ENCODE measurements around the gene LAMC1.

LAMC1 gene

GRCh38 chr1:183080406-183080805 lies 57.2 kb downstream of the LAMC1 start:
- no peak for DNase-seq (ENCODE audit: low spot score)

- DNase-seq (ENCODE audit: low spot score), result no peak
Measured at GRCh38 chr1:183081402-183082120, 58.3 kb downstream of the LAMC1 start.

- no peak for DNase-seq (ENCODE audit: low spot score)
Measured at GRCh38 chr1:183082650-183083049, 59.4 kb downstream of the LAMC1 start.

- DNase-seq (ENCODE audit: low spot score), result no peak
Measured at GRCh38 chr1:183087001-183087400, 63.8 kb downstream of the LAMC1 start.

- DNase-seq (ENCODE audit: low spot score), result no peak
Measured at GRCh38 chr1:183089025-183089639, 65.9 kb downstream of the LAMC1 start.

- DNase-seq (ENCODE audit: low spot score), result no peak
Measured at GRCh38 chr1:183090391-183091006, 67.3 kb downstream of the LAMC1 start.

- DNase-seq (ENCODE audit: low spot score), result no peak
Measured at GRCh38 chr1:183091181-183091580, 68.0 kb downstream of the LAMC1 start.

- no peak for DNase-seq (ENCODE audit: low spot score)
Measured at GRCh38 chr1:183092350-183092749, 69.1 kb downstream of the LAMC1 start.

- no peak for DNase-seq (ENCODE audit: low spot score)
Measured at GRCh38 chr1:183093066-183093668, 69.9 kb downstream of the LAMC1 start.

- no peak for DNase-seq (ENCODE audit: low spot score)
Measured at GRCh38 chr1:183093786-183094298, 70.6 kb downstream of the LAMC1 start.

GRCh38 chr1:183094351-183094750 lies 71.1 kb downstream of the LAMC1 start:
- DNase-seq (ENCODE audit: low spot score), result no peak

- no peak for DNase-seq (ENCODE audit: low spot score)
Measured at GRCh38 chr1:183096351-183096750, 73.1 kb downstream of the LAMC1 start.

GRCh38 chr1:183096894-183097293 lies 73.7 kb downstream of the LAMC1 start:
- no peak for DNase-seq (ENCODE audit: low spot score)

GRCh38 chr1:183097438-183098051 lies 74.3 kb downstream of the LAMC1 start:
- no peak for DNase-seq (ENCODE audit: low spot score)

- no peak for DNase-seq (ENCODE audit: low spot score)
Measured at GRCh38 chr1:183098317-183098716, 75.1 kb downstream of the LAMC1 start.

- DNase-seq (ENCODE audit: low spot score), result no peak
Measured at GRCh38 chr1:183100361-183100974, 77.2 kb downstream of the LAMC1 start.

GRCh38 chr1:183101081-183101480 lies 77.9 kb downstream of the LAMC1 start:
- DNase-seq (ENCODE audit: low spot score), result no peak

GRCh38 chr1:183101841-183102276 lies 78.6 kb downstream of the LAMC1 start:
- no peak for DNase-seq (ENCODE audit: low spot score)

- DNase-seq (ENCODE audit: low spot score), result no peak
Measured at GRCh38 chr1:183103147-183103546, 79.9 kb downstream of the LAMC1 start.

GRCh38 chr1:183103577-183103976 lies 80.4 kb downstream of the LAMC1 start:
- no peak for DNase-seq (ENCODE audit: low spot score)

GRCh38 chr1:183105449-183105848 lies 82.2 kb downstream of the LAMC1 start:
- no peak for DNase-seq (ENCODE audit: low spot score)

GRCh38 chr1:183106166-183106565 lies 82.9 kb downstream of the LAMC1 start:
- DNase-seq (ENCODE audit: low spot score), result no peak
